ENCODE results near the gene EPS8L3.

The EPS8L3 gene

GRCh38 chr1:109716570-109717090, 47.1 kb downstream of the EPS8L3 start:
- H3K36me3 ChIP-seq (ENCODE audit: control insufficient read depth, insufficient read depth, low read length): no peaks in the 10 kb centered on the region
- WGBS (ENCODE audit: extremely low coverage, insufficient coverage, low lambda C conversion rate): no CpG with 5 or more reads among the region's 3 CpGs

GRCh38 chr1:109716121-109716520, 47.6 kb downstream of the EPS8L3 start:
- WGBS (ENCODE audit: extremely low coverage, insufficient coverage, low lambda C conversion rate): no CpG with 5 or more reads among the region's 3 CpGs
- Histone ChIP-seq H3K4ac (ENCODE audit: low read depth, low read length) (no peak overlapping the region), H2BK5ac (ENCODE audit: low read length) (no peak overlapping the region), H3K79me1 (ENCODE audit: low read length) (no peaks in the 10 kb centered on the region), H3K23ac (ENCODE audit: low read length) (no peak overlapping the region), H3K79me2 (ENCODE audit: control insufficient read depth, insufficient read depth, low read length) (no peaks in the 10 kb centered on the region), H3K36me3 (ENCODE audit: control insufficient read depth, insufficient read depth, low read length) (no peaks in the 10 kb centered on the region), H3K18ac (ENCODE audit: low read length) (no peak overlapping the region), H3K4me1 (ENCODE audit: control insufficient read depth, low read depth, low read length) (no peaks in the 10 kb centered on the region), H2BK120ac (ENCODE audit: low read depth, low read length) (no peak overlapping the region), H4K8ac (ENCODE audit: low read depth, low read length) (no peak overlapping the region), H4K5ac (ENCODE audit: low read length) (no peak overlapping the region), H2AK5ac (ENCODE audit: low read length) (no peak overlapping the region), H3K4me2 (ENCODE audit: low read length) (no peak overlapping the region), H3K9ac (ENCODE audit: low read length) (no peak overlapping the region), H3K27ac (ENCODE audit: low read depth, low read length) (no peak overlapping the region), H3K27me3 (ENCODE audit: insufficient read depth, low read length, poor library complexity) (no peaks in the 10 kb centered on the region), H3K56ac (ENCODE audit: low read length) (no peak overlapping the region), H3K4me3 (ENCODE audit: low read length) (no peak overlapping the region), H2BK15ac (replicated peaks; ENCODE audit: low read depth) (no peak overlapping the region)
- DNase-seq: no peak

More at GRCh38 chr1:109716570-109717090, 47.1 kb downstream of the EPS8L3 start:
- Histone ChIP-seq H3K4me3 (ENCODE audit: low read length) (no peak overlapping the region), H3K27ac (ENCODE audit: low read depth, low read length) (no peak overlapping the region), H3K56ac (ENCODE audit: low read length) (no peak overlapping the region), H4K5ac (ENCODE audit: low read length) (no peak overlapping the region), H3K18ac (ENCODE audit: low read length) (no peak overlapping the region), H2BK15ac (replicated peaks; ENCODE audit: low read depth) (no peak overlapping the region), H3K23ac (ENCODE audit: low read length) (no peak overlapping the region), H3K79me1 (ENCODE audit: low read length) (no peaks in the 10 kb centered on the region), H3K79me2 (ENCODE audit: control insufficient read depth, insufficient read depth, low read length) (no peaks in the 10 kb centered on the region), H3K4me2 (ENCODE audit: low read length) (no peak overlapping the region), H3K4me1 (ENCODE audit: control insufficient read depth, low read depth, low read length) (no peaks in the 10 kb centered on the region), H2AK5ac (ENCODE audit: low read length) (no peak overlapping the region), H2BK120ac (ENCODE audit: low read depth, low read length) (no peak overlapping the region), H3K9ac (ENCODE audit: low read length) (no peak overlapping the region), H3K27me3 (ENCODE audit: insufficient read depth, low read length, poor library complexity) (no peaks in the 10 kb centered on the region), H3K4ac (ENCODE audit: low read depth, low read length) (no peak overlapping the region), H4K8ac (ENCODE audit: low read depth, low read length) (no peak overlapping the region), H2BK5ac (ENCODE audit: low read length) (no peak overlapping the region)
- no peak for DNase-seq

- Histone ChIP-seq H3K56ac (ENCODE audit: low read length) (no peak overlapping the region), H3K36me3 (ENCODE audit: control insufficient read depth, insufficient read depth, low read length) (no peaks in the 10 kb centered on the region), H3K4me3 (ENCODE audit: low read length) (no peak overlapping the region), H3K4ac (ENCODE audit: low read depth, low read length) (no peak overlapping the region), H3K4me1 (ENCODE audit: control insufficient read depth, low read depth, low read length) (no peaks in the 10 kb centered on the region), H4K5ac (ENCODE audit: low read length) (no peak overlapping the region), H4K8ac (ENCODE audit: low read depth, low read length) (no peak overlapping the region), H3K4me2 (ENCODE audit: low read length) (no peak overlapping the region), H2BK5ac (ENCODE audit: low read length) (no peak overlapping the region), H2BK15ac (replicated peaks; ENCODE audit: low read depth) (no peak overlapping the region), H3K79me2 (ENCODE audit: control insufficient read depth, insufficient read depth, low read length) (no peaks in the 10 kb centered on the region), H3K79me1 (ENCODE audit: low read length) (no peaks in the 10 kb centered on the region), H3K27me3 (ENCODE audit: insufficient read depth, low read length, poor library complexity) (no peaks in the 10 kb centered on the region), H2BK120ac (ENCODE audit: low read depth, low read length) (no peak overlapping the region), H3K23ac (ENCODE audit: low read length) (no peak overlapping the region), H3K18ac (ENCODE audit: low read length) (no peak overlapping the region), H2AK5ac (ENCODE audit: low read length) (no peak overlapping the region), H3K27ac (ENCODE audit: low read depth, low read length) (no peak overlapping the region), H3K9ac (ENCODE audit: low read length) (no peak overlapping the region)
- no peak for DNase-seq
- WGBS (ENCODE audit: extremely low coverage, insufficient coverage, low lambda C conversion rate): no CpG with 5 or more reads among the region's 12 CpGs
These were observed 48.9 kb downstream of the EPS8L3 start for GRCh38 chr1:109714661-109715372.

- H2BK5ac ChIP-seq (ENCODE audit: low read length): no peak overlapping the region
- no peak for DNase-seq
- no peak overlapping the region for H4K8ac ChIP-seq (ENCODE audit: low read depth, low read length)
- H3K4ac ChIP-seq (ENCODE audit: low read depth, low read length): no peak overlapping the region
- no peak overlapping the region for H2AK5ac ChIP-seq (ENCODE audit: low read length)
- no peaks in the 10 kb centered on the region for H3K79me2 ChIP-seq (ENCODE audit: control insufficient read depth, insufficient read depth, low read length)
- no peak overlapping the region for H3K9ac ChIP-seq (ENCODE audit: low read length)
- H3K4me3 ChIP-seq (ENCODE audit: low read length): no peak overlapping the region
- H3K23ac ChIP-seq (ENCODE audit: low read length): no peak overlapping the region
- no peaks in the 10 kb centered on the region for H3K27me3 ChIP-seq (ENCODE audit: insufficient read depth, low read length, poor library complexity)
- no peaks in the 10 kb centered on the region for H3K4me1 ChIP-seq (ENCODE audit: control insufficient read depth, low read depth, low read length)
- H4K5ac ChIP-seq (ENCODE audit: low read length): no peak overlapping the region
- H3K79me1 ChIP-seq (ENCODE audit: low read length): no peaks in the 10 kb centered on the region
- H2BK120ac ChIP-seq (ENCODE audit: low read depth, low read length): no peak overlapping the region
- H3K56ac ChIP-seq (ENCODE audit: low read length): no peak overlapping the region
- H3K36me3 ChIP-seq (ENCODE audit: control insufficient read depth, insufficient read depth, low read length): no peaks in the 10 kb centered on the region
- no peak overlapping the region for H3K18ac ChIP-seq (ENCODE audit: low read length)
- no CpG with 5 or more reads among the region's 5 CpGs for WGBS (ENCODE audit: extremely low coverage, insufficient coverage, low lambda C conversion rate)
- no peak overlapping the region for H2BK15ac ChIP-seq (replicated peaks; ENCODE audit: low read depth)
- H3K27ac ChIP-seq (ENCODE audit: low read depth, low read length): no peak overlapping the region
- no peak overlapping the region for H3K4me2 ChIP-seq (ENCODE audit: low read length)
These were observed 50.1 kb downstream of the EPS8L3 start for GRCh38 chr1:109713636-109714035.

- no peak overlapping the region for H3K56ac ChIP-seq (ENCODE audit: low read length)
- no peak overlapping the region for H3K4ac ChIP-seq (ENCODE audit: low read depth, low read length)
- no peak overlapping the region for H4K5ac ChIP-seq (ENCODE audit: low read length)
- DNase-seq: no peak
- no peak overlapping the region for H3K4me3 ChIP-seq (ENCODE audit: low read length)
- H2BK5ac ChIP-seq (ENCODE audit: low read length): no peak overlapping the region
- H3K18ac ChIP-seq (ENCODE audit: low read length): no peak overlapping the region
- no peak overlapping the region for H4K8ac ChIP-seq (ENCODE audit: low read depth, low read length)
- no peak overlapping the region for H3K23ac ChIP-seq (ENCODE audit: low read length)
- no peaks in the 10 kb centered on the region for H3K79me1 ChIP-seq (ENCODE audit: low read length)
- H3K27me3 ChIP-seq (ENCODE audit: insufficient read depth, low read length, poor library complexity): no peaks in the 10 kb centered on the region
- no peak overlapping the region for H3K4me2 ChIP-seq (ENCODE audit: low read length)
- no peaks in the 10 kb centered on the region for H3K36me3 ChIP-seq (ENCODE audit: control insufficient read depth, insufficient read depth, low read length)
- no peaks in the 10 kb centered on the region for H3K4me1 ChIP-seq (ENCODE audit: control insufficient read depth, low read depth, low read length)
- H2BK120ac ChIP-seq (ENCODE audit: low read depth, low read length): no peak overlapping the region
- no peaks in the 10 kb centered on the region for H3K79me2 ChIP-seq (ENCODE audit: control insufficient read depth, insufficient read depth, low read length)
- no peak overlapping the region for H3K9ac ChIP-seq (ENCODE audit: low read length)
- H2AK5ac ChIP-seq (ENCODE audit: low read length): no peak overlapping the region
- no CpG with 5 or more reads among the region's 22 CpGs for WGBS (ENCODE audit: extremely low coverage, insufficient coverage, low lambda C conversion rate)
- no peak overlapping the region for H2BK15ac ChIP-seq (replicated peaks; ENCODE audit: low read depth)
- no peak overlapping the region for H3K27ac ChIP-seq (ENCODE audit: low read depth, low read length)
These were observed 51.3 kb downstream of the EPS8L3 start for GRCh38 chr1:109712321-109712864.
